HL-60 (cell line): Measurements from ENCODE around the gene CHM.

Experiments used
- GABPA ChIP-seq: IDR thresholded peaks from 2 replicates; pipeline ENCODE4 v1.6.1; 2012; ENCODE audit warnings: low read depth
- POLR2AphosphoS5 ChIP-seq: IDR thresholded peaks from 2 replicates; pipeline ENCODE4 v1.6.1; 2012; ENCODE audit warnings: low read depth
- TF ChIP-seq, protein P1 (sequence below): IDR thresholded peaks from one replicate; pipeline ENCODE4 v1.5.1; 2011; ENCODE audit warnings: low read length, control low read depth, inconsistent platforms; ENCODE audit not compliant: insufficient read depth
- TF ChIP-seq, protein P2 (sequence below): IDR thresholded peaks from 2 replicates; pipeline ENCODE4 v1.6.1; 2012; ENCODE audit warnings: low read depth; ENCODE audit not compliant: insufficient replicate concordance

DNA sequence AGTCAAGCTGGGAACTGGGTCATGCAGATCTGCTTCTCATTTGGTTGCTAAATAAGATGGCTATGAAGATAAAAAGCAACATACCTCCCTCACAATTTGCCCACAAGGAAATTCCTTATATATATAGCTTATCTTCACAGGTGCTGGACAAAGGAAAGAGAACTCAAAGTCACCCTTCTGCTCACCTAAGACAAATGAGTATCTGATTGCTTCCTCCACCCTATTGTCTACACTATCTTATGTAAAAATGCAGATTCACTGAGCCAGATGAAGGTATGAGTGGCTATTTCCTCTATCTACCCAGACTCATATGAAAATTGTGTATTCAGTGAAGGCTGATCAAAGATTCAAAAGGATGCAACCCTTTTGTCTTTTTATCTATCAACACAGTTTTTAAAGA lies 50.8 kb downstream of the CHM start:
- TF ChIP-seq, protein P1, sequence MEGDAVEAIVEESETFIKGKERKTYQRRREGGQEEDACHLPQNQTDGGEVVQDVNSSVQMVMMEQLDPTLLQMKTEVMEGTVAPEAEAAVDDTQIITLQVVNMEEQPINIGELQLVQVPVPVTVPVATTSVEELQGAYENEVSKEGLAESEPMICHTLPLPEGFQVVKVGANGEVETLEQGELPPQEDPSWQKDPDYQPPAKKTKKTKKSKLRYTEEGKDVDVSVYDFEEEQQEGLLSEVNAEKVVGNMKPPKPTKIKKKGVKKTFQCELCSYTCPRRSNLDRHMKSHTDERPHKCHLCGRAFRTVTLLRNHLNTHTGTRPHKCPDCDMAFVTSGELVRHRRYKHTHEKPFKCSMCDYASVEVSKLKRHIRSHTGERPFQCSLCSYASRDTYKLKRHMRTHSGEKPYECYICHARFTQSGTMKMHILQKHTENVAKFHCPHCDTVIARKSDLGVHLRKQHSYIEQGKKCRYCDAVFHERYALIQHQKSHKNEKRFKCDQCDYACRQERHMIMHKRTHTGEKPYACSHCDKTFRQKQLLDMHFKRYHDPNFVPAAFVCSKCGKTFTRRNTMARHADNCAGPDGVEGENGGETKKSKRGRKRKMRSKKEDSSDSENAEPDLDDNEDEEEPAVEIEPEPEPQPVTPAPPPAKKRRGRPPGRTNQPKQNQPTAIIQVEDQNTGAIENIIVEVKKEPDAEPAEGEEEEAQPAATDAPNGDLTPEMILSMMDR, result no peak
- TF ChIP-seq GABPA, result no peak
- TF ChIP-seq, protein P2, sequence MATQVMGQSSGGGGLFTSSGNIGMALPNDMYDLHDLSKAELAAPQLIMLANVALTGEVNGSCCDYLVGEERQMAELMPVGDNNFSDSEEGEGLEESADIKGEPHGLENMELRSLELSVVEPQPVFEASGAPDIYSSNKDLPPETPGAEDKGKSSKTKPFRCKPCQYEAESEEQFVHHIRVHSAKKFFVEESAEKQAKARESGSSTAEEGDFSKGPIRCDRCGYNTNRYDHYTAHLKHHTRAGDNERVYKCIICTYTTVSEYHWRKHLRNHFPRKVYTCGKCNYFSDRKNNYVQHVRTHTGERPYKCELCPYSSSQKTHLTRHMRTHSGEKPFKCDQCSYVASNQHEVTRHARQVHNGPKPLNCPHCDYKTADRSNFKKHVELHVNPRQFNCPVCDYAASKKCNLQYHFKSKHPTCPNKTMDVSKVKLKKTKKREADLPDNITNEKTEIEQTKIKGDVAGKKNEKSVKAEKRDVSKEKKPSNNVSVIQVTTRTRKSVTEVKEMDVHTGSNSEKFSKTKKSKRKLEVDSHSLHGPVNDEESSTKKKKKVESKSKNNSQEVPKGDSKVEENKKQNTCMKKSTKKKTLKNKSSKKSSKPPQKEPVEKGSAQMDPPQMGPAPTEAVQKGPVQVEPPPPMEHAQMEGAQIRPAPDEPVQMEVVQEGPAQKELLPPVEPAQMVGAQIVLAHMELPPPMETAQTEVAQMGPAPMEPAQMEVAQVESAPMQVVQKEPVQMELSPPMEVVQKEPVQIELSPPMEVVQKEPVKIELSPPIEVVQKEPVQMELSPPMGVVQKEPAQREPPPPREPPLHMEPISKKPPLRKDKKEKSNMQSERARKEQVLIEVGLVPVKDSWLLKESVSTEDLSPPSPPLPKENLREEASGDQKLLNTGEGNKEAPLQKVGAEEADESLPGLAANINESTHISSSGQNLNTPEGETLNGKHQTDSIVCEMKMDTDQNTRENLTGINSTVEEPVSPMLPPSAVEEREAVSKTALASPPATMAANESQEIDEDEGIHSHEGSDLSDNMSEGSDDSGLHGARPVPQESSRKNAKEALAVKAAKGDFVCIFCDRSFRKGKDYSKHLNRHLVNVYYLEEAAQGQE, result no peak
- no peak for TF ChIP-seq POLR2AphosphoS5
